Measurements from ENCODE around the gene CYRIA. TPM values are rescaled to one million over a fixed set of nuclear protein-coding genes. Genes with fewer than 3 reads are reported as not detected.

Gene CYRIA
- total and polyA plus RNA-seq, 10 of the 15 experiments (the other 5 are each of a cell fraction or from before 2014, with no cell fraction given) = 3.0 to 13.1 (median 8.5) TPM

DNA sequence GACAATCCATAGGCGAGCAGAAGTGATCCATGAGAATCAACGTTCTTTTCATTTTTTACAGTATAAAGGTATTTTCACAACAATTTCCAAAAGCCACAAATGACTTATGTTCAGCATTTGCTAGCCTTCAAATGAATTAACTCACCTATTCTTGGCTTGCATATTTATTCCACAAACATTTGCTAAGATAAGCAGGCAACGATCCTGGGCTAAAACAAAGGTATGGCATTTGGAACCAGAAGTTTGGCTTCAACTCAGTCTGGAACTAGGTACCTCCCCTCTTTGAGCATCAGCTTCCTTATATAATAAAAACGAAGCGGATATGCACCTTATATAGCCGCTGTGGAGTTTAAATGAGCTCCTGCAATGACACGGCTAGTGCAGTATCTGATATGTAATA lies 20.5 kb downstream of the CYRIA start:
- Histone ChIP-seq H3K9ac (ENCODE audit: control insufficient read depth, insufficient read depth, low read length) (no peak overlapping the region), H3K9me3 (replicated peaks; ENCODE audit: control insufficient read depth, insufficient read depth, low read length) (no peaks in the 10 kb centered on the region), H3K79me2 (ENCODE audit: control insufficient read depth, insufficient read depth, low read length) (no peaks in the 10 kb centered on the region), H3K4me3 (no peak overlapping the region), H3K27ac (ENCODE audit: control insufficient read depth, insufficient read depth) (no peak overlapping the region), H2AFZ (ENCODE audit: control insufficient read depth, low read depth, low read length) (no peak overlapping the region), H3K4me1 (ENCODE audit: control insufficient read depth, insufficient read depth, low read length) (0 out of 2 replicates have a peak, but pooled peaks cover 6% of the 10 kb centered on the region), H3K4me2 (ENCODE audit: control insufficient read depth, insufficient read depth) (no peak overlapping the region), H3K36me3 (ENCODE audit: control insufficient read depth in 2 of 2, insufficient read depth in 2 of 2, low read length in 1 of 2) (no peaks in the 10 kb centered on the region), H3K27me3 (replicated peaks in 1 of 2; ENCODE audit: control insufficient read depth in 2 of 2, insufficient read depth in 2 of 2, low read length in 1 of 2) (peaks cover 0 to 5% of the 10 kb centered on the region in 2 experiments; a peak in 1 of 4 replicates), H4K20me1 (ENCODE audit: control insufficient read depth, insufficient read depth) (no peaks in the 10 kb centered on the region)
- TF ChIP-seq ETV6 (conservative IDR thresholded peaks at IDR 0.05 in 1 of 2, IDR thresholded peaks at IDR 0.05 in 1 of 2; ENCODE audit: borderline replicate concordance in 1 of 2, low read depth in 1 of 2) (no peak), SIN3A (IDR thresholded peaks at IDR 0.05; ENCODE audit: low read depth, low read length) (no peak), SRF (IDR thresholded peaks at IDR 0.05; ENCODE audit: low read depth in 2 of 2, low read length in 2 of 2) (0 out of 4 replicates have a peak, but pooled peaks of 1 of the 2 experiments have one; percentile 10)
- POLR2A ChIA-PET = interaction anchor here (2.7 kb wide), 1 partner anchor 12 kb away, joined by 21 read pairs; no protein-coding TSS in a partner anchor
- no peak for DNase-seq (ENCODE audit: low read depth, low spot score)
- WGBS (ENCODE audit: insufficient coverage, insufficient replicate concordance, low lambda C conversion rate, missing lambda C conversion rate) = 59% methylated on average over 7 of the region's 7 CpGs
- RAD21 ChIA-PET (ENCODE audit: unreplicated experiment) = interaction anchor here (1.1 to 1.5 kb wide), 3 partner anchors 10 to 17 kb away, joined by 3 to 6 read pairs (median 4); no protein-coding TSS in a partner anchor
- ATAC-seq = no peak
- SMC1A ChIA-PET (ENCODE audit: uncharacterized antibody, unreplicated experiment) = interaction anchor here (0.6 to 6.1 kb wide), 3 partner anchors 12 to 94 kb away, joined by 3 to 68 read pairs (median 25); no protein-coding TSS in a partner anchor
- no TSS peak for BruUV-seq (replicated peaks)
- intact Hi-C loops (cut with micrococcal nuclease; ENCODE audit: unreplicated experiment) = no loop called here
- CTCF ChIA-PET = interaction anchor here (0.8 to 1.4 kb wide), 2 partner anchors 13 to 27 kb away, joined by 3 to 5 read pairs; no protein-coding TSS in a partner anchor
- no peak for FAIRE-seq
- in situ Hi-C loops (cut with MboI) = no loop called here

- intact Hi-C loops (cut with micrococcal nuclease; ENCODE audit: unreplicated experiment) = no loop called here
- H2AFZ ChIP-seq (ENCODE audit: control insufficient read depth, low read depth, low read length) = no peak overlapping the region
- peak; percentile 79 for ATAC-seq
- TF ChIP-seq EP300 (IDR thresholded peaks at IDR 0.05; ENCODE audit: borderline replicate concordance in 1 of 2, control insufficient read depth in 1 of 2, low read depth in 2 of 2, low read length in 2 of 2) (0 out of 4 replicates have a peak, but pooled peaks of 1 of the 2 experiments have one; percentile 13), BCL11A (IDR thresholded peaks at IDR 0.05; ENCODE audit: low read depth, low read length) (peak; percentile 33; the same call in 1 of the 2 replicates), CTCF (IDR thresholded peaks at IDR 0.05 in 2 of 3, conservative IDR thresholded peaks at IDR 0.05 in 1 of 3; ENCODE audit: control insufficient read depth in 2 of 3, extremely low read depth in 1 of 3, insufficient read depth in 1 of 3, low read depth in 3 of 3, low read length in 3 of 3) (no peak), BACH1 (IDR thresholded peaks at IDR 0.05; ENCODE audit: borderline replicate concordance) (peak; percentile 80; the same call in 1 of the 2 replicates), TBL1XR1 (IDR thresholded peaks at IDR 0.05; ENCODE audit: low read depth, low read length) (no peak), IKZF1 (conservative IDR thresholded peaks at IDR 0.05) (0 out of 2 replicates have a peak, but pooled peaks have one; percentile 20), JUNB (IDR thresholded peaks at IDR 0.05) (peak; percentile 51)
These were observed 21.3 kb downstream of the CYRIA start for GRCh38 chr2:16644221-16644925.

More at GRCh38 chr2:16644221-16644925, 21.3 kb downstream of the CYRIA start:
- no peaks in the 10 kb centered on the region for H3K9me3 ChIP-seq (replicated peaks; ENCODE audit: control insufficient read depth, insufficient read depth, low read length)
- WGBS (ENCODE audit: insufficient coverage, insufficient replicate concordance, low lambda C conversion rate, missing lambda C conversion rate) = 40% methylated on average over 6 of the region's 6 CpGs
- in situ Hi-C loops (cut with MboI) = no loop called here
- H3K79me2 ChIP-seq (ENCODE audit: control insufficient read depth, insufficient read depth, low read length) = no peaks in the 10 kb centered on the region
- RAD21 ChIA-PET (ENCODE audit: unreplicated experiment) = interaction anchor here (1.0 to 3.2 kb wide), 8 partner anchors 8 to 20 kb away, joined by 3 to 12 read pairs (median 3); no protein-coding TSS in a partner anchor
- H3K27me3 ChIP-seq (replicated peaks in 1 of 2; ENCODE audit: control insufficient read depth in 2 of 2, insufficient read depth in 2 of 2, low read length in 1 of 2) = peaks cover 0 to 5% of the 10 kb centered on the region in 2 experiments; a peak in 1 of 4 replicates
- FAIRE-seq (no peak), DNase-seq (ENCODE audit: low read depth, low spot score) (no peak)
- CTCF ChIA-PET = interaction anchor here (0.7 to 1.5 kb wide), 7 partner anchors 12 to 70 kb away, joined by 3 to 6 read pairs (median 4); no protein-coding TSS in a partner anchor
- no peak overlapping the region for H3K9ac ChIP-seq (ENCODE audit: control insufficient read depth, insufficient read depth, low read length)
- POLR2A ChIA-PET = interaction anchor here (0.8 to 1.1 kb wide), 3 partner anchors 10 to 16 kb away, joined by 3 to 5 read pairs (median 3); no protein-coding TSS in a partner anchor
- BruUV-seq (replicated peaks) = no TSS peak
- SMC1A ChIA-PET (ENCODE audit: uncharacterized antibody, unreplicated experiment) = interaction anchor here (1.0 to 6.1 kb wide), 7 partner anchors 10 to 31 kb away, joined by 3 to 68 read pairs (median 4); no protein-coding TSS in a partner anchor
- no peaks in the 10 kb centered on the region for H3K36me3 ChIP-seq (ENCODE audit: control insufficient read depth in 2 of 2, insufficient read depth in 2 of 2, low read length in 1 of 2)
- no peak overlapping the region for H3K27ac ChIP-seq (ENCODE audit: control insufficient read depth, insufficient read depth)
- no peak overlapping the region for H3K4me2 ChIP-seq (ENCODE audit: control insufficient read depth, insufficient read depth)
- H4K20me1 ChIP-seq (ENCODE audit: control insufficient read depth, insufficient read depth) = no peaks in the 10 kb centered on the region
- no peak overlapping the region for H3K4me3 ChIP-seq
- no peaks in the 10 kb centered on the region for H3K4me1 ChIP-seq (ENCODE audit: control insufficient read depth, insufficient read depth, low read length)
